ENCODE data around the gene RAET1E. TPM values are rescaled to one million over a fixed set of nuclear protein-coding genes. Genes with fewer than 3 reads are reported as not detected.
A peak's percentile ranks its signal among the peaks of the same experiment; 100 is the strongest.
"Not testable (repeated sequence)": the region's sequence is repeated elsewhere in the genome, so short reads cannot be mapped to it uniquely, and the experiment has no call there.

The RAET1E gene
- total RNA-seq, 1 donor, result 0.63 TPM

- DNase-seq (ENCODE audit: low read depth), result peak; percentile 83
- H3K4me3 ChIP-seq (ENCODE audit: low read depth, low read length), result no peak overlapping the region
- TF ChIP-seq, protein P1, sequence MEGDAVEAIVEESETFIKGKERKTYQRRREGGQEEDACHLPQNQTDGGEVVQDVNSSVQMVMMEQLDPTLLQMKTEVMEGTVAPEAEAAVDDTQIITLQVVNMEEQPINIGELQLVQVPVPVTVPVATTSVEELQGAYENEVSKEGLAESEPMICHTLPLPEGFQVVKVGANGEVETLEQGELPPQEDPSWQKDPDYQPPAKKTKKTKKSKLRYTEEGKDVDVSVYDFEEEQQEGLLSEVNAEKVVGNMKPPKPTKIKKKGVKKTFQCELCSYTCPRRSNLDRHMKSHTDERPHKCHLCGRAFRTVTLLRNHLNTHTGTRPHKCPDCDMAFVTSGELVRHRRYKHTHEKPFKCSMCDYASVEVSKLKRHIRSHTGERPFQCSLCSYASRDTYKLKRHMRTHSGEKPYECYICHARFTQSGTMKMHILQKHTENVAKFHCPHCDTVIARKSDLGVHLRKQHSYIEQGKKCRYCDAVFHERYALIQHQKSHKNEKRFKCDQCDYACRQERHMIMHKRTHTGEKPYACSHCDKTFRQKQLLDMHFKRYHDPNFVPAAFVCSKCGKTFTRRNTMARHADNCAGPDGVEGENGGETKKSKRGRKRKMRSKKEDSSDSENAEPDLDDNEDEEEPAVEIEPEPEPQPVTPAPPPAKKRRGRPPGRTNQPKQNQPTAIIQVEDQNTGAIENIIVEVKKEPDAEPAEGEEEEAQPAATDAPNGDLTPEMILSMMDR (IDR thresholded peaks at IDR 0.05; ENCODE audit: insufficient read depth, low read length), result peak; percentile 64
Measured at GRCh38 chr6:149934249-149935156, 36.6 kb upstream of the RAET1E start.

GRCh38 chr6:149933461-149933860, 35.5 kb upstream of the RAET1E start:
- TF ChIP-seq, protein P1 (IDR thresholded peaks at IDR 0.05; ENCODE audit: insufficient read depth, low read length), result no peak
- H3K4me3 ChIP-seq (ENCODE audit: low read depth, low read length), result no peak overlapping the region
- no peak for DNase-seq (ENCODE audit: low read depth)

DNA sequence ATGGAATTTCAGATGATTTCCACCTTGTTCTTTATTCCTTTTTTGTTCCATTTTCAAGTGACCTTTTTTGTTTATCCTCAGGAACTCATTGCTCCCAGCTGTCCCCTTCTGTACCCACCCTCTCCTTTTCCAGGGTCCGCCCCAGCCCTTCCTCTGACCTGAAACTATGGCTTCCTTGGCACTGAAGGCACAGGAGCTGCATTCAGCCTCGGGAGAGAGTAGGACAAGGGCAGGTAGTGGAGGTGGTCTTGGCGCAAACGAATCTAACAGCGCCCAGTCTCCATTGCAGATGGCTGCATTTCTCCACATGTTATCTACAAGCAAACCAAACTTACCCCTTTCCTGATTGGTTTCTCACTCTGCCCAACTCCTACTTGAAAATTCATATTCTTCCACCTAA, 35.1 kb upstream of the RAET1E start:
- H3K4me3 ChIP-seq (ENCODE audit: low read depth, low read length), result no peak overlapping the region
- TF ChIP-seq, protein P1 (IDR thresholded peaks at IDR 0.05; ENCODE audit: insufficient read depth, low read length), result no peak
- DNase-seq (ENCODE audit: low read depth), result no peak

- DNase-seq (ENCODE audit: low read depth), result no peak
- TF ChIP-seq, protein P1 (IDR thresholded peaks at IDR 0.05; ENCODE audit: insufficient read depth, low read length), result no peak
- no peak overlapping the region for H3K4me3 ChIP-seq (ENCODE audit: low read depth, low read length)
Measured at GRCh38 chr6:149931501-149931900, 33.6 kb upstream of the RAET1E start.

DNA sequence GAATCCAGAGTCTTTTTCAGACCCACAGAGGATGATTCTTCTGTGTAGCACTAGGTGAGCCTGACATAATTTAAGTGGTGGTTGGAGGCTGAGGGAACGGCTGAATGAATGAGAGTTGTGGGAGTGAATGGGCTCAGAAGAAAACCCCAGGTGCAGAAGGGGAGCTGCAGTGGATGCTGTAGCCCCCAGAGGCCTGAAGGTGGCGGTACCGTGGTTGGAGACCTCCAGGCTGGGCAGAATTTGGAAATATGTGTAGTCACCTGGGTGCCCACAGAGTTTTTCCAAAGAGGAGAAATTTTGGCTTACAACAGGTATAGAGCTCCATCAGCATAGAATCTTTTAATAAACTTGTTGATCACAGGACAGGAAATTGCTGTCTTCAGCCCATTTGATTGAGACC, 31.5 kb upstream of the RAET1E start:
- H3K4me3 ChIP-seq (ENCODE audit: low read depth, low read length), result no peak overlapping the region
- DNase-seq (ENCODE audit: low read depth), result no peak
- TF ChIP-seq, protein P1 (IDR thresholded peaks at IDR 0.05; ENCODE audit: insufficient read depth, low read length), result peak; percentile 50

- DNase-seq (ENCODE audit: low read depth); H3K4me3 ChIP-seq (ENCODE audit: low read depth, low read length): not testable (repeated sequence)
Measured at GRCh38 chr6:149927025-149927424, 29.1 kb upstream of the RAET1E start.

GRCh38 chr6:149925974-149926777, 28.3 kb upstream of the RAET1E start:
- DNase-seq (ENCODE audit: low read depth), result peak; percentile 78
- TF ChIP-seq, protein P1 (IDR thresholded peaks at IDR 0.05; ENCODE audit: insufficient read depth, low read length), result peak; percentile 95
- H3K4me3 ChIP-seq (ENCODE audit: low read depth, low read length), result peak overlapping the region; percentile 53

Data from fibroblast of the aortic adventitia (primary cell).